H1 (cell line): ENCODE data around the gene NAB1. TPM values are rescaled to one million over a fixed set of nuclear protein-coding genes. Genes with fewer than 3 reads are reported as not detected.

ENCODE experiments used
- CTCF ChIA-PET: fragments of 300-600 bp; sonication (Branson Sonifier 250); formaldehyde crosslinking; loops from one replicate; lab custom pipeline; 2021; ENCODE audit not compliant: partially characterized antibody; lab: Charles Lee
- POLR2A ChIA-PET: fragments of 300-600 bp; sonication (Branson Sonifier 250); formaldehyde crosslinking; loops from one replicate; lab custom pipeline; 2021; ENCODE audit warnings: inconsistent platforms; ENCODE audit not compliant: partially characterized antibody; lab: Charles Lee
- DNase-seq, 2 experiments: peaks; one replicate each; pipeline versions ENCODE4 v3.0.0 to v3.0.0-alpha.2; 2010 to 2022; ENCODE audit warnings: low spot score in 2 of 2, low read depth in 1 of 2, mixed read lengths in 1 of 2
- FAIRE-seq: peaks from 2 replicates; lab custom pipeline; 2011; peaks lifted over from hg19 to GRCh38; lab: Jason Lieb, UNC
- H2AFZ ChIP-seq: 2 replicates; pipeline ENCODE4 v1.8.1; 2012; ENCODE audit warnings: low read length, inconsistent platforms
- H2AK5ac ChIP-seq: 2 replicates; pipeline ENCODE4 v1.6.1; 2013; ENCODE audit warnings: low read depth, low read length
- H2BK120ac ChIP-seq: replicated peaks from 2 replicates; pipeline ENCODE3; 2013; ENCODE audit warnings: low read depth, low read length, inconsistent platforms
- H2BK12ac ChIP-seq: 2 replicates; pipeline ENCODE4 v1.6.1; 2013; ENCODE audit warnings: low read depth, low read length
- H2BK15ac ChIP-seq: 2 replicates; pipeline ENCODE4 v1.6.1; 2013; ENCODE audit warnings: low read length
- H2BK20ac ChIP-seq: 2 replicates; pipeline ENCODE4 v1.6.1; 2013; ENCODE audit warnings: low read length
- H2BK5ac ChIP-seq: 2 replicates; pipeline ENCODE4 v1.6.1; 2013; ENCODE audit warnings: low read depth, low read length
- H3K14ac ChIP-seq: 2 replicates; pipeline ENCODE4 v1.6.1; 2013; ENCODE audit warnings: inconsistent platforms; ENCODE audit not compliant: insufficient read length
- H3K18ac ChIP-seq: 2 replicates; pipeline ENCODE4 v1.6.1; 2013; ENCODE audit warnings: low read length; ENCODE audit errors: extremely low read depth
- H3K23ac ChIP-seq: 2 replicates; pipeline ENCODE4 v1.6.1; 2013; ENCODE audit warnings: inconsistent platforms; ENCODE audit not compliant: insufficient read length
- H3K23me2 ChIP-seq: 2 replicates; pipeline ENCODE4 v1.6.1; 2013; ENCODE audit warnings: low read depth, low read length
- H3K27ac ChIP-seq: 2 replicates; pipeline ENCODE4 v1.6.1; 2011; ENCODE audit warnings: low read depth, low read length, inconsistent platforms
- H3K27me3 ChIP-seq, 4 experiments: replicated peaks in 1 of 4; 1 replicate in 1 of 4; 2 replicates in 3 of 4; pipeline versions ENCODE4 v1.6.1 to v1.8.1; 2011 to 2013; ENCODE audit warnings: low read length in 3 of 4, mild to moderate bottlenecking in 3 of 4, inconsistent platforms in 2 of 4, mixed read lengths in 2 of 4, moderate library complexity in 1 of 4; ENCODE audit not compliant: control insufficient read depth in 3 of 4, insufficient read depth in 3 of 4; ENCODE audit errors: extremely low read depth in 1 of 4
- H3K36me3 ChIP-seq, 4 experiments: 2 replicates each; pipeline versions ENCODE4 v1.6.1 to v1.8.1; 2011 to 2013; ENCODE audit warnings: mild to moderate bottlenecking in 4 of 4, low read length in 3 of 4, moderate library complexity in 2 of 4, control low read depth in 1 of 4, inconsistent platforms in 1 of 4; ENCODE audit not compliant: insufficient read depth in 4 of 4, control insufficient read depth in 2 of 4
- H3K4ac ChIP-seq: replicated peaks from 2 replicates; pipeline ENCODE3; 2013; ENCODE audit warnings: low read length, low read depth, mixed read lengths, inconsistent platforms; ENCODE audit not compliant: insufficient read length
- H3K4me1 ChIP-seq, 4 experiments: replicated peaks in 1 of 4; 1 replicate in 1 of 4; 2 replicates in 3 of 4; pipeline versions ENCODE4 v1.6.1 to v1.8.1; 2011 to 2013; ENCODE audit warnings: low read length in 3 of 4, inconsistent platforms in 2 of 4, mixed read lengths in 1 of 4; ENCODE audit not compliant: insufficient read depth in 4 of 4, control insufficient read depth in 3 of 4
- H3K4me2 ChIP-seq, 2 experiments: 2 replicates each; pipeline versions ENCODE4 v1.6.1 to v1.8.1; 2011 to 2013; ENCODE audit warnings: low read depth in 2 of 2, low read length in 2 of 2, control low read depth in 1 of 2, inconsistent platforms in 1 of 2, mild to moderate bottlenecking in 1 of 2; ENCODE audit not compliant: insufficient read depth in 1 of 2
- H3K4me3 ChIP-seq, 4 experiments: fragments of 200-600, 300-600 bp in 1 of 4; sonication (generic), shearing (Covaris generic), sonication (Bioruptor Twin) in 1 of 4; 2 replicates each; pipeline versions ENCODE4 v1.5.1 to v1.8.1; 2011 to 2016; ENCODE audit warnings: low read length in 4 of 4, low read depth in 3 of 4, control low read depth in 2 of 4, inconsistent platforms in 2 of 4, mild to moderate bottlenecking in 2 of 4, mixed read lengths in 1 of 4, moderate library complexity in 1 of 4; ENCODE audit not compliant: insufficient read depth in 2 of 4; ENCODE audit errors: extremely low read depth in 1 of 4
- H3K56ac ChIP-seq: replicated peaks from 2 replicates; pipeline ENCODE3; 2013; ENCODE audit warnings: low read depth, mild to moderate bottlenecking, mixed read lengths, low read length, inconsistent platforms; ENCODE audit not compliant: insufficient read length
- H3K79me1 ChIP-seq: 2 replicates; pipeline ENCODE4 v1.6.1; 2013; ENCODE audit warnings: low read depth, low read length, control low read depth
- H3K79me2 ChIP-seq, 2 experiments: 2 replicates each; pipeline versions ENCODE4 v1.6.1 to v1.8.1; 2012 to 2013; ENCODE audit warnings: low read length in 2 of 2, mild to moderate bottlenecking in 2 of 2, inconsistent platforms in 1 of 2; ENCODE audit not compliant: insufficient read depth in 2 of 2, control insufficient read depth in 1 of 2
- H3K9ac ChIP-seq, 4 experiments: replicated peaks in 1 of 4; 1 replicate in 1 of 4; 2 replicates in 3 of 4; pipeline versions ENCODE4 v1.6.1 to v1.8.1; 2011 to 2013; ENCODE audit warnings: low read depth in 3 of 4, low read length in 3 of 4, control low read depth in 2 of 4, mild to moderate bottlenecking in 2 of 4, moderate library complexity in 2 of 4, inconsistent platforms in 1 of 4; ENCODE audit errors: extremely low read depth in 1 of 4
- H3K9me3 ChIP-seq, 2 experiments: 2 replicates each; pipeline versions ENCODE4 v1.6.1 to v1.8.1; 2012 to 2013; ENCODE audit warnings: mild to moderate bottlenecking in 2 of 2, moderate library complexity in 2 of 2, control low read depth in 1 of 2, inconsistent platforms in 1 of 2, low read depth in 1 of 2, low read length in 1 of 2, mixed read lengths in 1 of 2; ENCODE audit not compliant: insufficient read depth in 2 of 2
- H4K20me1 ChIP-seq, 2 experiments: replicated peaks in 1 of 2; 2 replicates each; pipeline versions ENCODE3 to v1.8.1; 2011 to 2013; ENCODE audit warnings: inconsistent platforms in 2 of 2, low read length in 2 of 2, mild to moderate bottlenecking in 1 of 2; ENCODE audit not compliant: insufficient read depth in 2 of 2, control insufficient read depth in 1 of 2
- H4K5ac ChIP-seq: 2 replicates; pipeline ENCODE4 v1.6.1; 2013; ENCODE audit warnings: low read length, low read depth, mixed read lengths, inconsistent platforms; ENCODE audit not compliant: insufficient read length
- H4K8ac ChIP-seq: 2 replicates; pipeline ENCODE4 v1.8.0; 2013; ENCODE audit warnings: mild to moderate bottlenecking, moderate library complexity, low read length, inconsistent platforms; ENCODE audit not compliant: insufficient read depth; ENCODE audit errors: extremely low read depth
- H4K91ac ChIP-seq: replicated peaks from 2 replicates; pipeline ENCODE3; 2013; ENCODE audit warnings: low read length, mixed read lengths, inconsistent platforms; ENCODE audit not compliant: insufficient read length
- BRCA1 ChIP-seq: IDR thresholded peaks from 2 replicates; pipeline ENCODE4 v1.6.1; 2012; ENCODE audit warnings: low read depth, low read length, improper control_type of control experiment
- CHD2 ChIP-seq: IDR thresholded peaks from 2 replicates; pipeline ENCODE4 v1.6.1; 2012; ENCODE audit warnings: low read length, improper control_type of control experiment
- EP300 ChIP-seq, 2 experiments: IDR thresholded peaks; 1 replicate in 1 of 2; 2 replicates in 1 of 2; pipeline ENCODE4 v1.6.1; 2011 to 2012; ENCODE audit warnings: low read depth in 2 of 2, low read length in 2 of 2, mild to moderate bottlenecking in 2 of 2, borderline replicate concordance in 1 of 2, inconsistent platforms in 1 of 2, moderate library complexity in 1 of 2
- NRF1 ChIP-seq: IDR thresholded peaks from 2 replicates; pipeline ENCODE4 v1.6.1; 2011; ENCODE audit warnings: mild to moderate bottlenecking, low read depth, low read length, improper control_type of control experiment
- RNF2 ChIP-seq: fragments of 200-900, 300-1000 bp; sonication (generic); IDR thresholded peaks from 2 replicates; pipeline ENCODE4 v1.7.1; 2016; ENCODE audit warnings: borderline replicate concordance, low read depth, mild to moderate bottlenecking, antibody characterized with exemption, low read length; ENCODE audit not compliant: poor library complexity, severe bottlenecking; ENCODE audit errors: missing control alignments
- SIX5 ChIP-seq: IDR thresholded peaks from 2 replicates; pipeline ENCODE4 v1.6.1; 2011; ENCODE audit warnings: mild to moderate bottlenecking, low read depth, low read length
- TAF7 ChIP-seq: optimal IDR thresholded peaks from 2 replicates; pipeline ENCODE3; 2011; ENCODE audit warnings: low read depth, mild to moderate bottlenecking, inconsistent platforms, low read length, moderate library complexity, borderline replicate concordance
- TBP ChIP-seq: IDR thresholded peaks from 2 replicates; pipeline ENCODE4 v1.6.1; 2011; ENCODE audit warnings: low read depth, low read length, improper control_type of control experiment
- TCF12 ChIP-seq: IDR thresholded peaks from 2 replicates; pipeline ENCODE4 v1.6.1; 2011; ENCODE audit warnings: low read depth, mild to moderate bottlenecking, low read length
- ZNF274 ChIP-seq: IDR thresholded peaks from 2 replicates; pipeline ENCODE4 v1.7.0; 2012; ENCODE audit warnings: low read length, borderline replicate concordance; ENCODE audit errors: extremely low read depth
- WGBS, 2 experiments: shearing (Covaris generic) in 1 of 2; methylation state at CpG; one replicate each; pipeline versions ENCODE4 v1.1.6 to v1.1.7; 2013 to 2015; ENCODE audit warnings: low lambda C conversion rate in 2 of 2, mixed read lengths in 2 of 2, inconsistent platforms in 1 of 2, low coverage in 1 of 2, missing lambda C conversion rate in 1 of 2; ENCODE audit not compliant: insufficient replicate concordance in 2 of 2, insufficient coverage in 1 of 2, insufficient read length in 1 of 2; ENCODE audit errors: extremely low coverage in 1 of 2, missing lambda C conversion rate in 1 of 2; 5-methylcytosine and 5-hydroxymethylcytosine counted together
- polyA plus RNA-seq, 7 experiments: library from polyadenylated mRNA; depleted of rRNA in 3 of 7; stranded (reverse) in 5 of 7; unstranded in 2 of 7; fragments of >200 nt in 5 of 7; fragments of 200-250 nt in 2 of 7; gene quantifications; 1 replicate in 5 of 7; 2 replicates in 1 of 7; 4 replicates in 1 of 7; pipeline versions ENCODE4 v1.2.1 to v1.2.3, GENCODE V29; 2011 to 2013; ENCODE audit warnings: missing spikeins in 2 of 7, mixed read lengths in 2 of 7
- total RNA-seq: library from RNA; stranded (reverse); fragmentation: NEBNext Ultra II Directional; extraction: Animal tissue kit (Norgen Biotek cat#: 25700); gene quantifications from 2 replicates; pipeline ENCODE4 v1.2.1, GENCODE V29; 2021

NAB1 gene
- total and polyA plus RNA-seq, 2 of the 8 experiments (the other 6 are each of a cell fraction or from before 2014, with no cell fraction given) = 8.5 to 28.6 TPM

DNA sequence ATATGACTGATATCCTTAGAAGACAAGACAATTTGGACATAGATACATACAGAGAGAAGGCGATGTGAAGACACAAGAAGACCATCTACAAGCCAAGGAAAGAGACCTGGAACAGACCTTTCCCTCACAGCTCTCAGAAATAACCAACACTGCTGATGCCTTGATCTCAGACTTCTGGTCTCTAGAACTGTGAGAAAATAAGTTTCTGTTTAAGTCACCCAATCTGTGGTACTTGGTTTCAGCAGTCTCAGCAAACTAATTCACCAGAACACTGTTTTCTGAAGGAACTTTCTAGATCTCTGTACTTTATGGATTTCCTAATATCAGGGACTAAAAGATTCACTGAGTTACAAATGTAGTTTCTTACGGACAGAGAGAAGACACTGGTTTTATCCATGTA lies 58.8 kb downstream of the NAB1 start:
- no peak overlapping the region for H2AFZ ChIP-seq
- no peak overlapping the region for H4K8ac ChIP-seq
- H2BK5ac ChIP-seq = no peak overlapping the region
- CTCF ChIA-PET = interaction anchor here (0.7 to 1.7 kb wide), 2 partner anchors 10 to 11 kb away, joined by 3 to 5 read pairs; no protein-coding TSS in a partner anchor
- POLR2A ChIA-PET = no interaction called here
- no peak overlapping the region for H2BK15ac ChIP-seq
- no peak overlapping the region for H4K5ac ChIP-seq
- H3K27me3 ChIP-seq = no peaks in the 10 kb centered on the region
- no peak overlapping the region for H3K56ac ChIP-seq
- WGBS, 2 experiments = 88% methylated on average over 2 of the region's 2 CpGs; no CpG with 5 or more reads in 1 of the 2 experiments
- no peak overlapping the region for H3K14ac ChIP-seq
- no peak overlapping the region for H3K18ac ChIP-seq
- DNase-seq = no peak
- H4K91ac ChIP-seq = no peak overlapping the region
- H2BK20ac ChIP-seq = no peak overlapping the region
- H3K79me1 ChIP-seq = no peaks in the 10 kb centered on the region
- H3K9me3 ChIP-seq = no peaks in the 10 kb centered on the region
- no peak overlapping the region for H3K9ac ChIP-seq
- H2BK120ac ChIP-seq = no peak overlapping the region
- no peak overlapping the region for H2BK12ac ChIP-seq
- H3K4ac ChIP-seq = no peak overlapping the region
- no peaks in the 10 kb centered on the region for H4K20me1 ChIP-seq
- H2AK5ac ChIP-seq = no peak overlapping the region
- no peak overlapping the region for H3K27ac ChIP-seq
- H3K36me3 ChIP-seq = no peaks in the 10 kb centered on the region
- no peaks in the 10 kb centered on the region; the same call in 1 of the 2 replicates for H3K23me2 ChIP-seq
- H3K79me2 ChIP-seq = no peaks in the 10 kb centered on the region
- H3K4me1 ChIP-seq = no peaks in the 10 kb centered on the region
- no peak overlapping the region for H3K4me3 ChIP-seq
- no peak for FAIRE-seq
- no peak overlapping the region for H3K4me2 ChIP-seq
- TF ChIP-seq TCF12 = no peak
- TF ChIP-seq TAF7 = no peak
- TF ChIP-seq RNF2 = no peak
- TF ChIP-seq EP300 (IDR thresholded peaks at IDR 0.05; ENCODE audit: borderline replicate concordance in 1 of 2, low read depth in 2 of 2, low read length in 2 of 2) = no peak
- no peak for TF ChIP-seq CHD2
- no peak for TF ChIP-seq NRF1
- TF ChIP-seq BRCA1 = no peak
- no peak for TF ChIP-seq SIX5
- TF ChIP-seq TBP = no peak
- no peak for TF ChIP-seq ZNF274
- no peak overlapping the region for H3K23ac ChIP-seq
